NCI-H345 treated with DMSO at 0.1 percent for 48 hours (cell line): ENCODE results near the gene PALD1.
"Not testable (repeated sequence)": the region's sequence is repeated elsewhere in the genome, so short reads cannot be mapped to it uniquely, and the experiment has no call there.

Experiments used
- DNase-seq: peaks from one replicate; lab custom pipeline; 2025; ENCODE audit not compliant: unreplicated experiment; lab: John Stamatoyannopoulos, UW

PALD1 gene

DNA sequence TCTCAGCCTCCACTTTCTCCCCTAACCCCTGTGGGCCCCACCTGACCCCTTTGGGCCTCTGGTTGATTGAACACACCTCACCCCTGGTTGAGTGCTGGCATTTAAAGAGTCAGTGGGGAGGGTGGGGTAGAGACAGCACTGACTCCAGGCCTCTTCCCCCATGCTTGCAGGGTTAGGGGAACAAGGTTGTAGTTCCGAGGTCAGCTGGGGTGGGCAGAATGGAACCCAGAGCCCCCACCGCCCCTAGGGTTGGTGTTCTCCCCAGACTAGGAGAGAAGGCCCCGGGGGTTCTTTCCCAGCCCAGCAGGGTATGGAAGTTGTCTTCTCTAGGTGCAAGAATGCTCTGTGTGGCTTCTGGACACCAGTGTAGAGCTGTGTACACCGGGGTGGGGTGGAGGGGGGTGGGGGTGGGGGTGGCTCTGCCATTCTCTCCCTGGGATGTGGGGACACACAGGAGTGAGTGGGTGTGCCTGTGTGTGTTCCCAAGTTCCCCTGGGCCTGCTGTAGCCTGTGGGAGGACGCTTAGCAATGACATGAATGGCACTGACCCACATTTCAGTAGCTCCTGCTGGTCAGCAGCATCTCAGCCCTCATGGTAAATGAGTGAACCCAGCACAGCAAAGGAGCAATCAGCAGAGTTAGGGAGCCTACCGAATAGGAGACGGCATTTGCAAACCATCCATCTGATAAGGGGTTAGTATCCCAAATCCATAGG, 90.4 kb downstream of the PALD1 start:
- DNase-seq, result no peak

DNA sequence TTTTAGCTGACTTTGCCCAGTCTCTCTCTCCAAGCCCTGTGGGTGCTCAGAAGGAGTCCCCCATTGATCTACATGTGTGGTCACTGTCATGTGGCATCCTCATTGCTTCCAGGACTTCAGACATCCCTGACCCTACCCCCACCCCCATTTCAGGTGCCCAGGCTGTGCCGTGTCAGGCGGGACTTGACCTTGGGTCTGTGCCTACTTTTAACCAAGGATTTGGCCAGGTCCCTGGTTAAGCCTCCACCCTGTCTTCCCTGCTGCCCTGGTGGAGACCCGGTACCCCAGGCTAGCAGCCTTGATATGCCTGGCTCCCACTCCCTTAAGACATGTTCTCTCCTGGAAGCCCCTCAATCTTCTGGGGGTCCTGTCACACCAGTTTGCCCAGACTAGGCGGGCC, 92.7 kb downstream of the PALD1 start:
- no peak for DNase-seq

DNA sequence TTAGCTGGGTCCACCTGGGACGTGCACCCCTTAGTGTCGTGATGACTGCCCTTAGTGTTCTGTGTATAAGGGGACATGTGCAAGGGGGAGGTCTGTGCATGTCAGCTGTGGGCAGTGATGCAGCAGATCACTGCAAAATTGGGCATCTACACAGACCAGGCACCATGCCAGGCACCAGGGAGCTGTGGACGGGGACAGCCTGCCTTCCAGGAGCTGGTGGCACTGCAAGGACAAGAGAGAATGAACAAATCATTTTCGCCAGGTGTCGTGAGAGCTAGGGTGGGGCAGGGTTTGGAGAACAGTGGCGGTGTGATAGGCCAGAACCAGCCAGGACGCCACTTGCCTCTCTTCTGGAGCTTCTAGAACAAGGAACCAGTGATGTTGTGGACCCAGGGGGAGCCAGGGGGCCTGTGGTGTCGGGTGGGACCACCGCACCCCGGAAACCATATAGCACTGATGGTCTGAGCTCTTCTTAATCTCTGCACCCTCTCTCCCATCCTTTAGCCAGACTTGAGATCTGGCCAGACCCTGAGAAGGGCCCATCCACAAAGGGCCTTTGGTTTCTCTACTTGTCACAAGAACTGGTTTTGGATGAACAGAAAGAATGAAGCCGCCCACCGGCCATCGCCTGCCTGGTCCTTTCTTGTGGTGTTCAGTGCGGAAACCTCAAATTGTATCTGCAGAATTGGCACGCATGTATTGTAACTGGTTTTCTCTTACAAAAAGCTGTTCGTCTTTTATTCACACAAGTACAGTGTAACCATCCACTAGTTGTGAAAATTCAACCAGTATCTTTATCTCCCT, 93.3 kb downstream of the PALD1 start:
- DNase-seq, result no peak

DNA sequence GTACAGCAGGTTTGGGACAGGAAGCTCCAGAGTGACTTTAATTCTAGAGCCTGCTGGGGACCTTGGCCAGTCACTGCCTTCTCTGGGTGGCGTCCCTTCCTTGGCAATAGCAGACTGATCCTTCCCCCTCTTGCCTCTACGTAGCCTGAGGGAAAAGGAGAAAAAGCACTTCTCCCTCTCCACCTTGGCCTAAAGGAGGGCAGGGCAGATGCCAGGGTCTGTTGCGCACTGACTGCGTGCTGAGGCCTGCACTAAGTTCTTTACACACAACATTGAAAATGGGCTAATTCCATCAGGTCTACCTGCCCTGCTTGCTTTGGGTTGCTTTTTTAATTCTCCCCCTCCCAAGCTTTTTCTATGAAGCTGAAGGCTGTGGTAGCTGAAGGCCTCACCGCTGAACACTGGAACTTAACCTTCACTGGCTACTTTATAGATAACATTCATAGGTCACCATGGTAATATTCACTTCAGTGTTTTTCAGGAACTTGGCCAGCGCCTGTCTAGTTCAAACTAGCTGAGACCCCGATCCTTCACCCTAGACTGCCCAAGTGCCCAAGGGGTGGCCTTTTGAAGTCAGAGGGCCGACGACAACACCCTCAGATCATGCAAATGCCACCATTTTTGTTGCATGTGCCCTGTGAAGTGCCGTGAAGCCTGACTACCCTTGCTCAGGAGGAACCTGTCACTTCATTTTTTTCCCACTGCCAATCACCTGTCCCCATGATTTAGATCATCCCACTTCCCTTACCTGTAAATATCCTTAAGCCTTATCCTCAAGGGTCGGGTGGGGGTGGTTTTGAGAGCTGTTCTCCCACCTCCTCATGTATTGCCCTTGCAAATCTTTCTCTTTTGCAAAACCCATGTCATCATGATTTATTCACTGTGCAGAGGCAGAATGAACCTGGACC, 95.3 kb downstream of the PALD1 start:
- no peak for DNase-seq

DNA sequence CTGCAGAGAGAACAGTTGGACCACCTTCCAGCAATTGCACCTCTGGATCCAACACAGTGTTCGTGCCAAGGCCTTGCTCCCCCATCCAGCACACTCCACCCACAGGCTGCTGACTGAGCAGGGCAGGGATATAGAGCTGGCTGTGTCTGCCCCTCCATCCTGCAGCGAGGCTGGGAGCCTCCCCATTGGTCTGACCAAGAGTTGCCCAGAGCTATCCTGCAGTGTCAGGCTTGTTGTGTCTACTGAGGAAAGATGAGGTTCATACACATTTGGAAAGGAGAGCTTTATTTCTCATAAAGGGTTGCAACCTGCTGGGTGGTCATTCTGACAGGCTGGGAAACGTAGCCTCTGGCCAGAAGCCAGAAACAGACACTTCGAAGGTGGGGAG, 96.9 kb downstream of the PALD1 start:
- no peak for DNase-seq

DNA sequence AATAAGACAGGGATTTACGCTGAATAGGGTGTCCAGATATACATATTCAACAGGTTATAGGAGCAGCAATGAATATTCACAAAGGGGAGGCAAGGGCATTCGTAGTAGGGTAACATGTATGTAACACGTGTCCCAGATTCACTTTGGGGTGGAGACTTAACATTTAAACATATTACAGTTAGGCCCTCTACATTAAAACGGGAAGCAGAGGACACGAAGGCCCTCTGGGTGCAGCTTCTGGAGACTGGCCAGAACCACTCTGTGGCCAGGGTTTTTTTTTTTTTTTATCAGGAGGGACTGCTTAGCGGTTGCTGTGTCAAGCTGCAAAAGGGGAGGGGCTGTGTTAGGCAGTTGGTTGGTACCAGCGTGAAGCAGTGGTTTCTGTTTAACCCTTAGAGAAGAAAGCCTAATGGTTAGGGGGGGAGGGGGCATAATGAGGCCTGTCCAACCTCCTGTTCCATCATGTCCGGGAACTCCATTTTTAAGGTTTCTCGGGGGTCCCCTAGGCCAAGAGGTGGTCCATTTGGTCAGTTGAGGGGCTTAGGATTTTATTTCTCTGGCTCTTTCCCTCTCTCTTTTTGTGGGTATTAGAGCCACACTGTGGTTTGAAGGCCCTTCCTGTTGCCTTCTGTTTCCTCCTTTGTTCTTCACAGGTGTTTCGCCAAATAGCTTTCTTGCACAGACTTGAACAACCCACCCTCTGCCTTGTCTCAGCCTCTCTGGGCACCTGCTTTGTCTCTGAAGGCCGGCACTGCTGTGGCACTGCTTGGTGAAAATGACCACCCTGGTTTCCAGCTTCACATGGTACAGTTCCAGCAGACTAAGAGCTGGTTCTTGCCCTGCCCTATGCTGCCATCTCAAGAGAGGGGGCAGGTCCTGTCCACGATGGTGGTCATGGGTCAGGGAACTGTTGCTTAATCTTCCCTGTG, 97.6 kb downstream of the PALD1 start:
- no peak for DNase-seq

DNA sequence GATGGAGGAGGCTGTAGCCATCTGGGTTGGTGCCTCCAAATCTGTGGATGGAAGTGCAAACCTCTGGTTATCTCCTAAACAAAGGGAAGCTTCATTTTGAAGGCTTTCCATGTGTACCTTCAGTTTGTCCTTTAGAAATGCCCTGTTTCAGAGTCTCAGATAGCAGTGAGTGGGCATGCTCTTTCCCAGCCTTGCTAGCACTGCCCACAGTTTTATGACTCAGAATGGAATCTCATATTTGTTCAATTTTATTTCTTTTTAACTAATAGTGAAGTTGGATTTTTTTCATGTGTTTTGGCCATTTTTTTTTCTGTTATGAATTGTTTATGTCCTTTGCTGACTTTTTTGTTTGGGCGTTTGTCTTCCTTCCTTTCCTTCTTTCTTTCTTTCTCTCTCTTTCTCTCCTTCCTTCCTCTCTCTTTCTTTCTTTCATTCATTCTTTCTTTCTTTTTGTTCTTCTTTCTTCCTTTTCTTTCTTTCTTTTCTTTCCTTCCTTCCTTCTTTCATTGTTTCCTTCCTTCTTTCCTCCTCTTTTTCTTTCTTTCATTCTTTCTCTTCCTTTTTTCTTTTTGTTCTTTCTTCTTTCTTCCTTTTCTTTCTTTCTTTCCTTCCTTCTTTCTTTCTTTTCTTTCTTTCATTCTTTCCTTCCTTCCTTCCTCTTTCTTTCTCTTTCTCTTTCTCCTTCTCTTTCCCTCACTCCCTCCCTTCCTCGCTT, 98.4 kb downstream of the PALD1 start:
- no peak for DNase-seq

DNA sequence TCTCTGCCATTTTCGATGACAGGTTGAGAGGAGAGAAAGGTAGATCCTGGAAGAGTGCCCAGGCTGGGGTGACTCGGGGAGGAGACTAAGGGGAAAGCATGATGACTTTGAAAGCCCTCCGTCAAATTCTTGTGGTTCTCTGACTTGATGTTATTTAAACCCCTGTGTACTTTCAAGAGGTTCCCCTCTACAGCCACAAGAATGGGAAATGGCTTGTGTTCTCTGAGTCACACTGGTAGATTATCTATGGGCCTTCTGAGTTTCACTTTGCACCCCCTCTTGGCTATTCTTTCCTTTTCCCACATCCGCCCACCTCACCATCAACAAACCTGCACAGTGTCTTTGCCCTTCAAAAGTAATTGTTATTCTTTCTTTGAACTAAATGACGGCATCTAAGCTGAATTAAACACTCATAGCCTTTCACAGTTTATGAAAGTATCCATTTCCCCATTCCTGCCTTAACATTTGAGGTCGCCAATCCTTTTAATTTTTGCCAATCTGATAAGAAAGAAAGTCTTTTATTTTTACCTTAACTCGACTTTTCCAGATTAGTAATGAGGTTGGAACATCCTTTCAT, 99.9 kb downstream of the PALD1 start:
- no peak for DNase-seq

DNA sequence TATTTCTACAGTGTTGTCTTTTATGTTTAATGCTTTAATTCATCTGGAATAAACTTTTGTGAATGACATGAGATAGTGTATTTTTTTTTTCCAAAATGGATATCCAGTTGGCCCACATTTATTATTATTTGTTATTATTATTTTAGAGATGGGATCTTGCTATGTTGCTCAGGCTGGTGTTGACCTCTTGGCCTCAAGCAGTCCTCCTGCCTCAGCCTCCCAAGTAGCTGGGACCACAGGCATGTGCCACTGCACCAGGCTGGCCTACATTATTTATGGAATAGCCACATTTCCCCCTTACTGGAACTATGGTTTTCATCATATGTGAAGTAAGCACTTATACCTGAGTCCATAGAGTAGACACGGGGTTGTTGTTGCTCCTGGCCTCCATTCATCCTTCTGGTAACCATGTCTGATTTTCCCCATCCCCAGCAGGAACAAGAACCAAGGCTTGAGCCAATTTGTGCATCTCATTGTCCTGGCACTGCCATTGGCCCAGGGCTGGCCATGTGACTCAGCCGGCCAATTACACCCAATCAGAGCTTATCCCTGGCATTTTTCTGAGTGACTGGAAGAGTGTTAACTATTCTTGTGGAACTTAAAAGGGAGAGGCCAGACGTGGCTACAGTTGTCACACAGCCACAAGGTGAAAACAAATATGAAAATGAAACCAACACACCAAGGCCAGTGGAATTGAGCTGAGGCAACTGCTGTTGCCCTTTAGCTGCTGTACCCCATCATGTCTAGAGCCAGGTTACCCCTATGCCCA, 100.9 kb downstream of the PALD1 start:
- no peak for DNase-seq

DNA sequence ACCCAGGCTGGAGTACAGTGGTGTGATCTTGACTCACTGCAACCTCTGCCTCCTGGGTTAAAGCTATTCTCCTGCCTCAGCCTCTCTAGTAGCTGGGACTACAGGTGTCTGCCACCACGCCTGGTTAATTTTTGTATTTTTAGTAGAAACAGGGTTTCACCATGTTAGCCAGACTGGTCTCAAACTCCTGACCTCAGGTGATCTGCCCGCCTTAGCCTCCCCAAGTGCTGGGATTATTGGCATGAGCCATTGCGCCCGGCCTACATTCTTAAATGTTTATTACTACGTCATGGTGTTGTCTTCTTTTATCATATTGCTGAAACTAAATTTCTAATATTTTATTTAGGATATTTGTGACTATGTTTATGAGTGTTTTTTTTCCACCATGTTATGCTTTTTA, 102.6 kb downstream of the PALD1 start:
- DNase-seq, result not testable (repeated sequence)

DNA sequence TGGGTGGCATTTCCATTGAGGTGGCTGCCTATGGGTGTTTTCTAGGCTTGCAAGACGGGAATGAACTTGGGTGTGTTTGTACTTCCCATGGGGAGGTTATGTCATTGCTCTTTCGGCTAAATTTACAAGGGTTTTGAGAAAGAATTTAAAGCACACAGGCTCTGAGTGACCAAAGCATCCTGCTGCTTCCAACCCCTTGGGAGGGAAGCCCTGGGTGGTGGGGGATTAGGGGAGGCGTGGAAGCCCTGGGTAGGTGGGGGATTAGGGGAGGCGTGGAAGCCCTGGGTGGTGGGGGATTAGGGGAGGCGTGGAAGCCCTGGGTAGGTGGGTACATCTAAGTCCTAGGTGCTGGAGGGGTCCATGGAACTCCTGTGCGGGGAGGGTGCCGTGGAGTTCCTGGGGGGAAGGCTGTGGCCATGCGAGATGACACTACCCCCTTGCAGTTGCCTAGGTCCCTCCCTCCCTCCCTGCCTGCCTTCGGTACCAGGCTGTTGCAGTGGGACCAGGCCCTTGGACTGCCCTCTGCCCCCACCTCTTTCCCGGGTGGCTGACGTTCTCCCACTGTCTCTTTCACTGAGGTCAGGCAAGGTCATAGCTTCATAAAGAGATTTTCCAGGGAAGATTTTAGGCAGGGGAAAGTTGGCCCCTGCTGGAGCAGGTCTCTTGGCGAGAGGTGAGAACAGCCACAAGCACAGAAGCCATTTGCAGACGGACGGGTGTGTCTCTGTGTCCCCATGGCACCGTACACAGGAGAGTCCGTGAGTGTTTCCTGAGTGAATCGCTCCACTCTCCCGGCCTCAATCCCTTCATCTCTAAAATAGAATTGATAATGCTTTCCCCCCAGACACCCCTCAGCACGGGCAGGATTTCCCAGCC, 104.5 kb downstream of the PALD1 start:
- DNase-seq, result no peak

DNA sequence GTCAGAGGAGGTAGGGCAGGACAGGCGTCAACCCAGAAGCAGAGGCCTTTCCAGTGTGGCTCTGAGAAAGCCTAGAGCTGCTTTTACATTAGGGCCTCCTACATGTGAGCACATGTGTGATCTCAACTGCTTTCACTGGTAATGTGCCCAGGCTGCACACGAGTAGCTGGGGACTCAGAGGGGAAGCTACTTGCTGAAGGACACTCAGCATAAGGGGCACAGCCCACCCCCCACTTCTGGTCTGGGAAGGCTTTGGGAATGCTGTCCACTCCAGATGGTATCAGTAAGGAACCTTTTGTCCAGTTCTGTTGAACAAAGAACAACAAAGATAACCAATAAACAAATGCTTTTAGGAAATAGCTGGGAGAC, 105.1 kb downstream of the PALD1 start:
- no peak for DNase-seq

DNA sequence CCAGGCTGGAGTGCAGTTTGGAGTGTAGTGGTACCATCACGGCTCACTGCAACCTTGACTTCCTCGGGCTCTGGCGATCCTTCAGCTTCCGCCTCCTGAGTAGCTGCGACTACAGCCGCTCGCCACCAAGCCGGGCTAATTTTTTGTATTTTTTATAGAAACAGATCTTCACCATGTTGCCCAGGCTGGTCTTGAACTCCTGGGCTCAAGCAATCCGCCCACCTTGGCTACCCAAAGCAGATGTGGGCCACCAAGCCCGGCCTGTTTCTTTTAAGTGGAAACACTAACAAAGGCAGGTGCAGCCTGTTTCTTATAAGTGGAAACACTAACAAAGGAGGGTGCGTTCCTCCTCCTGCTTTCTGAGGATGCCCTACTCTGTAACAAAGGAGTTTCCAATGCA, 105.8 kb downstream of the PALD1 start:
- DNase-seq, result peak; percentile 51

DNA sequence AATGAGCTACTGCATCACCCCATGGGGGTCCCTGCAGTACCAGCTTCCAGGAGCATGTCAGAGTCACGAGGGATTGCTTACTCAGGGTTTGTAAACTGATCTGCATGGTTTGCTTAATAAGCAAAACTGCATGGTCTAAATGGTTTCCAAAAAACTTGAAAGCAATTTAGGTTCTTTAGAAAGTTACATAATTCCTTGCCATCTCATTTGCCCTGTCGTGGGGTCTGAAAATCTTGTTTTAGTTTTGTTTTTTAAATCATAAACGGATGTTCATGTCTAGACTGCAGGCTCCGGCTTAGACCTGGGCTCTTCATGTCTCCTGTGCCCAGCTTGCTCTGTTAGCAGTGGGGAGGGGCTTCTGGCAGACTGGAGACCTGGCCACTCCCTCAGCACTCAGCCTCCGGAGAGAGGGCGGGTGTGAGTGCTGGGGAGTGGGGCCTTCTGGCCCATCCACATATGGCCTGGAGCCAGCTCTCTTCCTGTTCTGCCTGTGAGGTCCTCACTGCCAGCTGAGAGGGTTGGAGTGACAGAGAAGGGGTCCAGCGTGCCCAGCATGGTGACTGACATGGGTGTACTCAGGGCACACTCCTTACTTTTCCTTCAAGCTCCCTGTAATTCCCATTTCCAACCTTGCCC, 106.5 kb downstream of the PALD1 start:
- peak; percentile 85 for DNase-seq

DNA sequence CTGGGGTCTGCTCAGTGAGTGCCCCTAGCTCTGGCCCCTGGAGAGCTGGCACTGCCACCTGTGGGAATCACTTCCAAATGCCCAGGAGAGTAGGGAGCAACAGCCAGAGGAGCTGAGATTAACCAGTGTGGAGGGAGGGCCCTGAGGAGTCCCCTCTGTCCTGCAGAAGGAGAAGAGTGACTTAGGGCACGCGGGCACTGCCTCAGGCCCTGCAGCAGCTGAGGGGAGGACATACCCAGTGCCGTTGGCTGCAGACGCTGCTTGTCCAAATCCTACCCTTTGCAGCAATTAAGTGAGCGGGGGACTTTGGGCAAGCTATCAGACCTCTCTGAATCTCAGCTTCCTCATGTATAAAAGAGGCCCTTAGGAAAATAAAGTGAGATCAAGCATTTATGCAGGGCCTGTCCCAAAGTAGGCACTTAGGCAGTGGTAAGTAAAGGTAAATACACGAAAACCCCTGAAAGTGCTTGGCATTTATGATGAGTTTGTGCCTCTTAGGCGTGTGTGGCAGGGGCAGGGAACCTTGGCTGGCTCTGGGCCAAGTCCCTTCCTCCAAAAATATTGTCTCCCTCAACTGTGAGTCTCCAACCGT, 107.1 kb downstream of the PALD1 start:
- DNase-seq, result no peak

DNA sequence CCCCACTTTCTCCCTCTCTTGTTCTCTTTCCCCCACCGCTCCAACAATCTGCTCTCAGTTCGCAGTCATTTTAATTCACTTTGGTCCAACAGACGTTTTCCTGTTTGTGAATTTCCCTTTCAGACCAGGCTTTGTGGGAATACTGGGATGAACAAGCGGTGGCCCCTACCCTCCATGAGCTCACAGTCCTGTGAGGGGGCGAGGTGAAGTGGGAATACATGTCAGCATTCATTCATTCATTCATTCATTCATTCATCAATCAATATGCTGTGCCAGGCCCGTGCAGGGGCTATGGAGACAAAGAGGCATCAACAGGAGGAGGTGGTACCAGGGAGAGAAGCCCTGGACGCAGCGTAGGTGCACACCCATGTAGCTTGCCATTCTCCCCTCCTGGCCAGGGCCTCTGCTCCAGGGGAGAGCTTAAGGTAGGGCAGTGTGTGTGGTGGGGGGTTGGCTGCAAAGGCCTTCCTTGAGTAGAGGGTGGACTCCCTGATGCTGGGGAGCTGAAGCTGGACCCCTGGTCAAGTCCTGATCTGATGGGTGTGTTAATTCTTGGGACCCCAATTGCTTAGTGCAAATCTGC, 107.9 kb downstream of the PALD1 start:
- no peak for DNase-seq
